GM13977 (cell line): ENCODE results near the gene SFTPB.
"Not testable (repeated sequence)": the region's sequence is repeated elsewhere in the genome, so short reads cannot be mapped to it uniquely, and the experiment has no call there.

ENCODE experiments used
- DNase-seq: peaks from one replicate; pipeline ENCODE4 v3.0.0; 2012; ENCODE audit warnings: low spot score
- CTCF ChIP-seq: IDR thresholded peaks from 2 replicates; pipeline ENCODE4 v1.5.1; 2012; ENCODE audit warnings: mild to moderate bottlenecking, control low read depth; ENCODE audit not compliant: insufficient read depth; ENCODE audit errors: extremely low read depth, missing control alignments
- in situ Hi-C: fragments of 300-500 bp; cut with MboI; formaldehyde crosslinking; loops from one replicate; pipeline ENCODE4 v1.12.0; 2022; ENCODE audit warnings: low sequenced_read_pairs, low pct_unique_long_range_greater_than_20kb, mixed read lengths, inconsistent platforms; ENCODE audit not compliant: unreplicated experiment

SFTPB gene

GRCh38 chr2:85672456-85672855 is 4.5 kb upstream of the SFTPB start:
- no peak for DNase-seq
- no peak for TF ChIP-seq CTCF
- in situ Hi-C loops = no loop called here

GRCh38 chr2:85670416-85670815 is 2.4 kb upstream of the SFTPB start:
- in situ Hi-C loops, DNase-seq: not testable (repeated sequence)

GRCh38 chr2:85669549-85669948 is 1.6 kb upstream of the SFTPB start:
- DNase-seq = no peak
- in situ Hi-C loops = no loop called here
- no peak for TF ChIP-seq CTCF

GRCh38 chr2:85668857-85669142 is 801 bp upstream of the SFTPB start:
- no peak for TF ChIP-seq CTCF
- no peak for DNase-seq
- in situ Hi-C loops = no loop called here

GRCh38 chr2:85667561-85668008 is 414 bp downstream of the SFTPB start:
- no peak for DNase-seq
- TF ChIP-seq CTCF = no peak
- in situ Hi-C loops = no loop called here

GRCh38 chr2:85666435-85667316 is 1.3 kb downstream of the SFTPB start:
- in situ Hi-C loops = no loop called here
- no peak for DNase-seq

More at GRCh38 chr2:85666435-85667316, 1.3 kb downstream of the SFTPB start:
- TF ChIP-seq CTCF = no peak
